ENCODE measurements around the gene DUSP21.
"Not testable (repeated sequence)": the region's sequence is repeated elsewhere in the genome, so short reads cannot be mapped to it uniquely, and the experiment has no call there.

The DUSP21 gene

DNA sequence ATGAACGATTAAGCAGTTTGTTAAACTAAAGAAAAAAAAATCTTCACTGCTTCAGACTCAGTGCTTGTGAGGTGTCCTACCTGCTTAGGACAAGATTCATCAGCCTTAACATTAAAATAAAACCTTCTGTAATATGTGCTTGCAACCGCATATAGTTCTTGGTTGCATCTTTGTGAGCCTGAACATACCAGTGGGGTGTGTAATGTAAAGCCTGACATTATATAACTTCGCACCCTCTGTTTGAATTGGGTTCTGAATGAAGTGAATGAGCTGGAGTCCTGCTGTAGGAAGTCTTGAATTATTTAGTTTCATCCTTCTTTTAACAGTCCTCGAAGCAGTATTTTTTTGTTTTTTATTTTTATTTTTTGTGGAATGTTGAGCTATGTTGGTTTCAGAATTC, 32.3 kb downstream of the DUSP21 start:
- DNase-seq (ENCODE audit: low read depth) = no peak

DNA sequence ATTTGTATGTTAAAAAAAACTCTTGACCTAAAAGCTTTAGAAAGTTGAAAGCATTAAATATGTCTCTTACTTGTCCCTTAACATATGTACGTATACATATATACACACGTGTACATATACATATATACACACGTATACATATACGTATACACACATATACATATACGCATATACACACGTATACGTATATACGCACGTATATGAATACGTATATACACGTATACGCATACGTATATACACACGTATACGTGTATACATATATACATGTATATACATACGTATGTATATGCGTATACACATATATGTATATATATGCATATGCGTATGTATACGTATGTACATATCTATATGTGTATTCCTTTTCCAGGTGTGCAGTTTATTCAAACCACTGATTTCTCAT, 32.9 kb downstream of the DUSP21 start:
- DNase-seq (ENCODE audit: low read depth) = no peak

DNA sequence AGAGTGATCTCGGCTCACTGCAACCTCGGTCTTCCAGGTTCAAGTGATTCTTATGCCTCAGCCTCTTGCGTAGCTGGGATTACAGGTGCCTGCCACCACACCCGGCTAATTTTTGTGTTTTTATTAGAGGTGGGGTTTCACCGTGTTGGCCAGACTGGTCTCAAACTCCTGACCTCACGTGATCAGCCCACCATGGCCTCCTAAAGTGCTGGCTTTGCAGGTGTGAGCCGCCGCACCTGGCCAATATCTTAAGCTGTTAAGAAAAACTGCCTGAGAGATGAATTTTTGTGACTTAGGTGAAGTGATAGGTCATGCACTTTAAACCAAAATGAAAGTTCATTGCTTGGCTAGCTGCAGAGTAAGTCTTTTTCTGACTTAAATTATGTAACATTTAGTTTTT, 35.0 kb downstream of the DUSP21 start:
- DNase-seq (ENCODE audit: low read depth) = no peak

DNA sequence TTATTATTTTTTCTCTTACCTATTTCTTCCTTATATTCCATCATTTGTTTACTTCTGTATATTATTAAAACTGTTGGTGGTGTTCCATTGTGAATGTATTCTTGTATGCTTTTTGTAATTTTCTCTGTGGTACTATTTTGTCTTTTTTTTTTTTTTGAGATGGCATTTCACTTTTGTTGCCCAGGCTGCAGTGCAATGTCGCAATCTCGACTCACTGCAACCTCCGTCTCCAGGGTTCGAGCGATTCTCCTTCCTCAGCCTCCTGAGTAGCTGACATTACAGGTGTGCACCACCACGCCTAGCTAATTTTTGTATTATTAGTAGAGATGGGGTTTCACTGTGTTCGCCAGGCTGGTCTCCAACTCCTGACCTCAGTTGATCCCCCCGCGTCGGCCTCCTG, 37.7 kb downstream of the DUSP21 start:
- DNase-seq (ENCODE audit: low read depth) = no peak

DNA sequence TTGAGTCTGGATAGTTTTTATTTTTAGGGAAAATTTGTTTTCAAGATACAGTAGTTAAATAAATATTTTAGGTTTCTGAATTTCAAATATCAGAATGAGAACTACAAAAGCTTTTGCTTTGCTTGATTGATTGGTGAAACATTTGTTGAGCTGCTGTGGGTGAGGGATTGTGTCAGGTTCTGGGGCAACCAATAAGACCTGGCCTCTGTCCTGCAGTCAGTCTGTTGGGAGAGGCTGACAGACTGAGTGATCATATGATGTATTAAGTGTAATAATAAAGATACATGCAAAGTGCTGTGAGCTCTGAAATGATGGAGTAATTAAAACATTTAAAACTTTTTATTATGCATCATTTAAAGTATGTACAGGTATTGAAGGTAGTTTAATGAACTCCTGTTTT, 38.8 kb downstream of the DUSP21 start:
- DNase-seq (ENCODE audit: low read depth) = no peak

DNA sequence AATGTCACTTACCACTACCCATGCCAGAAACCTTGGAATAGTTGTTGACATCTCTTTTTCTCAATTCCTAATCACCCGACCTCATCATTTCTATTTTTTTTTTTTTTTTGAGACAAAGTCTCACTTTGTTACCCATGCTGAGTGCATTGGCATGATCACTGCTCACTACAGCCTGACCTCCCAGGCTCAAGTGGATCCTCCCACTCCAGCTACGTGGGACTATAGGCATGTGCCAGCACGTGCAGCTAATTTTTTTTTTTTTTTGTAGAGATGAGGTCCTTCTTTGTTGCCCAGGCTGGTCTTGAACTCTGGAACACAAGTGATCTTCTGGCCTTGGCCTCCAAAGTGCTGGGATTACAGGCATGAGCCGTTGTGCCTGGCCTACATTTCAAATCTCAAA, 41.1 kb downstream of the DUSP21 start:
- DNase-seq (ENCODE audit: low read depth) = no peak

DNA sequence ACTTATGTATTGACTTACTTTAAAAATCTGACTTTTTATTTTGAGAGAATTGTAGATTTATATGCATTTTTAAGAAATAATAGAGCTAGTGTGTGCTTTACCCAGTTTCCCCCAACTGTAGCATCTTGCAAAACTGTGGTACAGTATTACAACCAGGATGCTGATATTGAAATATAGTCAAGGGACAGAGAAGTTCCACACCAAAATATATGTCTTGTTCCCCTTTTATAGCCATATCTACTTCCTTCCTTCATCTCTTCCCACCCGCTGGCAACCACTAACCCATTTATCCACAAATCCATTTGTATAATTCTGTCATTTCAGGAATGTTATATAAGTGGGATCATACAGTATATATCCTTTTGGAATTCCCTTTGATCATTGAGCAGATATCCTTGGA, 46.0 kb downstream of the DUSP21 start:
- no peak for DNase-seq (ENCODE audit: low read depth)

DNA sequence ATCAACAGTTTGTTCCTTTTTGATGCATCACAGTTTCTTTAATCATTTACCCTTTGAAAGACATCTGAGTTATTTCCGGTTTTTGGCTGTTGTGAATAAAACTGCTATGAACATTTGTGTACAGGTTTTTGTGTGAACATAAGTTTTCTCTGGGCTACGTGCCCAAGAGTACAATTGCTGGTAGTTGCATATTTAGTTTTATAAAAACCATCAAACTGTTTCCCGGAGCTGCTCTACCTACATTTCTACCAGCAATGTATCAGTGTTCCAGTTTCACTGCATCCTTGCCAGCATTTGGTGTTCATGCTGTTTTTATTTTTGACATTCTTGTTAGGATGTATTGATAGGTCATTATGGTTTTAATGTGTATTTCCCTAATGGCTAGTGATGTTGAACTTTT, 46.4 kb downstream of the DUSP21 start:
- no peak for DNase-seq (ENCODE audit: low read depth)

DNA sequence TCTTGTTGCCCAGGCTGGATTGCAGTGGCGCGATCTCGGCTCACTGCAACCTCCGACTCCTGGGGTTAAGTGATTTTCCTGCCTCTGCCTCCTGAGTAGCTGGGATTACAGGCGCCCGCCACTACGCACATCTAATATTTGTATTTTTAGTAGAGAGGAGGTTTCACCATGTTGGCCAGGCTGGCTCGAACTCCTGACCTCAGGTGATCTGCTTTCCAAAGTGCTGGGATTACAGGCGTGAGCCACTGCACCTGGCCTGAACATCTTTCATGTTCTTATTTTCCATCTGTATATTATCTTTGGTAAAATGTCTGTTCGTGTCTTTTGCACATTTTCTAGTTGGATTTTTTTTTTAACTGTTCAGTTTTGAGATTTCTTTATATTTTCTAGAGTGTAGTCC, 46.9 kb downstream of the DUSP21 start:
- DNase-seq (ENCODE audit: low read depth) = not testable (repeated sequence)

DNA sequence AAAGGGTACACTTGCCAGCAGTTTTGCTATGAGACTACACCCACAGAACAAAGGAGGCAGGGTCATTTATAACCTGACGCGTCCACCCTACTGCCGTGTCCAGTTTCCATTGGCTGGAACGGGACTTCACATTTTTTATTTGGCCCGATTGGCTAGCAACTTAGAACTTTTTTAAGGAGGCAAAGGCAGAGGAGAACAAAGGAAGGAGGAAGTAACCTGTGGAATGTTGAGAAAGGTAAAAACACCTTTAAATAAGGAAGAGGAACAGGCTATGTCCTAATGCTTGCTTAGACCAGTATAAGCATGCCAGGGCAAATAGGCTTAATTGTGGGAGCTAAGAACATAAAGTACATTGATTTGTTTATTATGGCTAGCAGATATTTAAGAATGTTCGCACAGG, 47.8 kb downstream of the DUSP21 start:
- DNase-seq (ENCODE audit: low read depth) = no peak

Measured in T-helper 22 cell (primary cell).